Epidermal melanocyte (primary cell): ENCODE results near the gene OS9.

Source experiments
- DNase-seq: peaks from one replicate; pipeline ENCODE4 v3.0.0; 2011; ENCODE audit warnings: low spot score; ENCODE audit not compliant: insufficient read length

Gene OS9

GRCh38 chr12:57765003-57765697 lies 71.2 kb downstream of the OS9 start:
- no peak for DNase-seq

GRCh38 chr12:57765698-57766463 lies 71.9 kb downstream of the OS9 start:
- DNase-seq, result no peak

- DNase-seq, result no peak
Measured at GRCh38 chr12:57766464-57767304, 72.8 kb downstream of the OS9 start, which contains the start of gene CYP27B1. CYP27B1 (minus strand) TSS chr12:57767078; CDS start chr12:57767041, 37 bp downstream.

GRCh38 chr12:57767305-57767698 lies 73.4 kb downstream of the OS9 start:
- DNase-seq, result no peak

- DNase-seq, result no peak
Measured at GRCh38 chr12:57767876-57768275, 73.9 kb downstream of the OS9 start.

- DNase-seq, result no peak
Measured at GRCh38 chr12:57769594-57769993, 75.7 kb downstream of the OS9 start.

GRCh38 chr12:57770734-57771133 lies 76.8 kb downstream of the OS9 start:
- DNase-seq, result no peak
